PC-9 (cell line): ENCODE measurements around the gene ZNF415. TPM values are rescaled to one million over a fixed set of nuclear protein-coding genes. Genes with fewer than 3 reads are reported as not detected.

Experiments
- BruUV-seq: library from RNA; stranded (reverse); fragments of 400-500 nt; replicated peaks from 2 replicates; lab custom pipeline; 2021; lab: Mats Ljungman, UMichigan
- CTCF ChIA-PET: fragments of 300-600 bp; sonication (Branson Sonifier 250); formaldehyde crosslinking; loops from one replicate; lab custom pipeline; 2022; ENCODE audit warnings: antibody characterized with exemption; lab: Charles Lee
- POLR2A ChIA-PET: fragments of 300-600 bp; sonication (Branson Sonifier 250); formaldehyde crosslinking; loops from one replicate; lab custom pipeline; 2022; ENCODE audit warnings: antibody characterized with exemption; ENCODE audit not compliant: unreplicated experiment; lab: Charles Lee
- DNase-seq, 2 experiments: peaks; one replicate each; pipeline versions ENCODE4 v3.0.0 to v3.0.0-alpha.2; 2015 to 2022; ENCODE audit warnings: mixed read lengths in 1 of 2
- H2AFZ ChIP-seq: fragments of 200-600 bp; sonication (generic); 2 replicates; pipeline ENCODE4 v1.8.1; 2017; ENCODE audit warnings: antibody characterized with exemption
- H3F3A ChIP-seq: fragments of 200-600 bp; sonication (generic); 2 replicates; pipeline ENCODE4 v1.8.1; 2017; ENCODE audit warnings: antibody characterized with exemption, mild to moderate bottlenecking, low read depth; ENCODE audit not compliant: insufficient read depth
- H3K27ac ChIP-seq: fragments of 200-600 bp; sonication (generic); 2 replicates; pipeline ENCODE4 v1.6.1; 2016; ENCODE audit warnings: mixed run types
- H3K27me3 ChIP-seq: fragments of 200-600 bp; sonication (generic); 2 replicates; pipeline ENCODE4 v1.6.1; 2016; ENCODE audit warnings: low read depth, mixed run types; ENCODE audit not compliant: insufficient read depth
- H3K36me3 ChIP-seq: fragments of 200-600 bp; sonication (generic); 2 replicates; pipeline ENCODE4 v1.6.1; 2016; ENCODE audit warnings: low read depth, mixed run types
- H3K4me1 ChIP-seq: fragments of 200-600 bp; sonication (generic); replicated peaks from 2 replicates; pipeline ENCODE4 v1.6.1; 2016; ENCODE audit warnings: mixed run types; ENCODE audit not compliant: insufficient read depth
- H3K4me2 ChIP-seq: fragments of 200-600 bp; sonication (generic); 2 replicates; pipeline ENCODE4 v1.6.1; 2017; ENCODE audit warnings: mixed run types
- H3K4me3 ChIP-seq: fragments of 200-600 bp; sonication (generic); 2 replicates; pipeline ENCODE4 v1.6.1; 2016; ENCODE audit warnings: mixed run types
- H3K79me2 ChIP-seq: fragments of 200-600 bp; sonication (generic); 2 replicates; pipeline ENCODE4 v1.6.1; 2017; ENCODE audit warnings: low read depth, mixed run types
- H3K9me2 ChIP-seq: fragments of 200-600 bp; sonication (generic); 2 replicates; pipeline ENCODE4 v1.8.1; 2017; ENCODE audit warnings: mild to moderate bottlenecking; ENCODE audit not compliant: insufficient read depth
- H3K9me3 ChIP-seq: fragments of 200-600 bp; sonication (generic); 2 replicates; pipeline ENCODE4 v1.8.1; 2016; ENCODE audit warnings: low read depth; ENCODE audit not compliant: insufficient read depth
- H4K20me1 ChIP-seq: fragments of 200-600 bp; sonication (generic); 2 replicates; pipeline ENCODE4 v1.8.1; 2017; ENCODE audit not compliant: insufficient read depth
- CTCF ChIP-seq: fragments of 200-600 bp; sonication (generic); conservative IDR thresholded peaks from 2 replicates; pipeline ENCODE4 v1.6.1; 2017; ENCODE audit warnings: mixed run types, antibody characterized with exemption, mild to moderate bottlenecking, moderate library complexity
- EZH2 ChIP-seq: fragments of 200-600 bp; sonication (generic); IDR thresholded peaks from 2 replicates; pipeline ENCODE4 v1.8.0; 2017; ENCODE audit warnings: antibody characterized with exemption, low read depth
- intact Hi-C: fragments of 100-400 bp; cut with micrococcal nuclease; formaldehyde crosslinking; loops from one replicate; pipeline ENCODE4 v1.10.0; 2022; ENCODE audit not compliant: unreplicated experiment
- total RNA-seq: library from RNA; stranded (reverse); gene quantifications from 2 replicates; pipeline ENCODE4 v1.2.3, GENCODE V29; 2021

Gene ZNF415
- total RNA-seq, 1 experiment from 2014 or later = 12.9 TPM

GRCh38 chr19:53088091-53088490 lies 44.6 kb downstream of the ZNF415 start:
- CTCF ChIA-PET = no interaction called here
- H3F3A ChIP-seq = no peaks in the 10 kb centered on the region
- H3K27ac ChIP-seq = no peak overlapping the region
- H4K20me1 ChIP-seq = no peaks in the 10 kb centered on the region
- POLR2A ChIA-PET = no interaction called here
- peaks cover 36% of the 10 kb centered on the region for H3K36me3 ChIP-seq
- no peak overlapping the region for H2AFZ ChIP-seq
- H3K9me3 ChIP-seq = no peaks in the 10 kb centered on the region
- TF ChIP-seq EZH2 = no peak
- TF ChIP-seq CTCF = no peak
- H3K79me2 ChIP-seq = no peaks in the 10 kb centered on the region
- H3K27me3 ChIP-seq = no peaks in the 10 kb centered on the region
- H3K4me3 ChIP-seq = no peak overlapping the region
- DNase-seq = no peak
- BruUV-seq = no TSS peak
- no peaks in the 10 kb centered on the region for H3K9me2 ChIP-seq
- intact Hi-C loops = no loop called here
- H3K4me1 ChIP-seq = no peaks in the 10 kb centered on the region
- no peak overlapping the region for H3K4me2 ChIP-seq

GRCh38 chr19:53086949-53087348 lies 45.8 kb downstream of the ZNF415 start:
- Histone ChIP-seq H3K4me3 (no peak overlapping the region), H3K4me2 (no peak overlapping the region), H3F3A (no peaks in the 10 kb centered on the region), H3K27ac (no peak overlapping the region), H2AFZ (no peak overlapping the region), H3K79me2 (no peaks in the 10 kb centered on the region), H3K4me1 (no peaks in the 10 kb centered on the region), H4K20me1 (no peaks in the 10 kb centered on the region), H3K36me3 (peaks cover 41% of the 10 kb centered on the region), H3K9me3 (no peaks in the 10 kb centered on the region; the same call in 1 of the 2 replicates), H3K9me2 (no peaks in the 10 kb centered on the region), H3K27me3 (no peaks in the 10 kb centered on the region)
- intact Hi-C loops = no loop called here
- ChIA-PET POLR2A (no interaction called here), CTCF (no interaction called here)
- TF ChIP-seq EZH2 (no peak), CTCF (no peak)
- DNase-seq = no peak
- no TSS peak for BruUV-seq

- intact Hi-C loops = no loop called here
- H3K4me3 ChIP-seq = no peak overlapping the region
- ChIA-PET CTCF (no interaction called here), POLR2A (no interaction called here)
- no peaks in the 10 kb centered on the region for H4K20me1 ChIP-seq
- TF ChIP-seq CTCF = no peak
- no peak for TF ChIP-seq EZH2
- no peaks in the 10 kb centered on the region for H3K27me3 ChIP-seq
- no peaks in the 10 kb centered on the region for H3K79me2 ChIP-seq
- no TSS peak for BruUV-seq
- H3K9me2 ChIP-seq = no peaks in the 10 kb centered on the region
- H3K36me3 ChIP-seq = peaks cover 43% of the 10 kb centered on the region
- H3F3A ChIP-seq = no peaks in the 10 kb centered on the region
- no peak for DNase-seq
- H3K27ac ChIP-seq = no peak overlapping the region
- H3K4me2 ChIP-seq = no peak overlapping the region
- H3K4me1 ChIP-seq = no peaks in the 10 kb centered on the region
- H3K9me3 ChIP-seq = peaks cover 4% of the 10 kb centered on the region; the same call in 1 of the 2 replicates
- no peak overlapping the region for H2AFZ ChIP-seq
These were observed 47.2 kb downstream of the ZNF415 start for GRCh38 chr19:53085496-53085895.
